Calu3 (cell line): ENCODE data around the gene CHI3L1. TPM values are rescaled to one million over a fixed set of nuclear protein-coding genes. Genes with fewer than 3 reads are reported as not detected.

Source experiments
- BruUV-seq: library from RNA; stranded (reverse); fragments of 400-500 nt; replicated peaks from 2 replicates; lab custom pipeline; 2021; lab: Mats Ljungman, UMichigan
- CTCF ChIA-PET: fragments of 300-600 bp; sonication (Branson Sonifier 250); formaldehyde crosslinking; loops from one replicate; lab custom pipeline; 2022; ENCODE audit warnings: antibody characterized with exemption; lab: Charles Lee
- DNase-seq: peaks from one replicate; pipeline ENCODE4 v3.0.0; 2022
- H3K27ac Mint-ChIP-seq: one replicate; pipeline ENCODE4 v1.8.0; 2022; ENCODE audit warnings: mixed read lengths; ENCODE audit not compliant: unreplicated experiment
- H3K27me3 Mint-ChIP-seq: one replicate; pipeline ENCODE4 v1.8.0; 2022; ENCODE audit warnings: mixed read lengths; ENCODE audit not compliant: unreplicated experiment
- H3K36me3 Mint-ChIP-seq: one replicate; pipeline ENCODE4 v1.8.0; 2022; ENCODE audit warnings: mild to moderate bottlenecking, moderate library complexity, mixed read lengths; ENCODE audit not compliant: insufficient read depth, unreplicated experiment
- H3K4me1 Mint-ChIP-seq: one replicate; pipeline ENCODE4 v1.8.0; 2022; ENCODE audit warnings: mild to moderate bottlenecking, low read depth, mixed read lengths; ENCODE audit not compliant: unreplicated experiment
- H3K4me3 Mint-ChIP-seq: one replicate; pipeline ENCODE4 v1.8.0; 2022; ENCODE audit warnings: mild to moderate bottlenecking, low read depth, moderate library complexity, mixed read lengths; ENCODE audit not compliant: unreplicated experiment
- H3K9me3 Mint-ChIP-seq: one replicate; pipeline ENCODE4 v1.8.0; 2022; ENCODE audit warnings: low read depth, mixed read lengths; ENCODE audit not compliant: unreplicated experiment
- intact Hi-C: fragments of 100-400 bp; cut with micrococcal nuclease; formaldehyde crosslinking; loops from one replicate; pipeline ENCODE4 v1.10.0; 2022; ENCODE audit not compliant: unreplicated experiment
- total RNA-seq: library from RNA; stranded (reverse); gene quantifications from 2 replicates; pipeline ENCODE4 v1.2.3, GENCODE V29; 2022
- TF ChIP-seq, protein P1 (sequence below): fragments of 200-600 bp; IDR thresholded peaks from one replicate; pipeline ENCODE4 v1.8.0; 2022; ENCODE audit warnings: antibody characterized with exemption; ENCODE audit not compliant: unreplicated experiment

The CHI3L1 gene
- total RNA-seq, 1 experiment from 2014 or later: not detected

DNA sequence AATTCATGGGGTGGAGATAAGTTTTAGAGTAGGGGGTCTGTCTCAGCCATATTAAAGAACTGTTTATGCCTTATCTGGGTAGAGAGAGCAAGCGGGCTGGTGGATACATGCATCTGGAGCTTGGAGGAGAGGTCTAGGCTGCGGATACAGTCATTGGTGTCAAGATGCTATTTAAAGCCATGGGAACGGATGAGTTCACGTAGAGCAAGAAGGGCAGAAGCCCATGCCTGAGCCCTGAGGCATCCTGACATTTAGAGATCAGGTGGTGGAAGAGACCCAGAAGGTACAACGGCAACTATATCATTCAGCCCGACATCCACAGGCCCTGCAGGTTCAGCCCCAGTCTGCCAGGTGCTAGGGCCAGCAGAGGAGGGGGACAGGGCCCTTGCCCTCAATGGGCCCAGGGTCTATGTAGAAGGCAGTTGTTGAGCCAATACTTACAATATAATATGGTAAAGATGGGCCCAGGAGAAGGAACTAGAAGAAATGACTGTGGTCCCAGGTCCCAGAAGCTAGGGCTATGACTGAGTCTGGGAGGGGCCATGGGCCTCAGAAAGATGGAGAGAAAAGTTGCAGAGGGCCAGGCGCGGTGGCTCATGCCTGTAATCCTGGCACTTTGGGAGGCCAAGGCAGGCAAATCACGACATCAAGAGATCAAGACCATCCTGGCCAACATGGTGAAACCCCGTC lies 15.2 kb upstream of the CHI3L1 start:
- Mint-ChIP-seq H3K36me3 (no peaks in the 10 kb centered on the region), H3K27ac (no peak overlapping the region), H3K4me3 (no peak overlapping the region), H3K4me1 (no peaks in the 10 kb centered on the region), H3K27me3 (peaks cover 89% of the 10 kb centered on the region), H3K9me3 (no peaks in the 10 kb centered on the region)
- CTCF ChIA-PET: no interaction called here
- DNase-seq: no peak
- BruUV-seq: no TSS peak
- TF ChIP-seq, protein P1, sequence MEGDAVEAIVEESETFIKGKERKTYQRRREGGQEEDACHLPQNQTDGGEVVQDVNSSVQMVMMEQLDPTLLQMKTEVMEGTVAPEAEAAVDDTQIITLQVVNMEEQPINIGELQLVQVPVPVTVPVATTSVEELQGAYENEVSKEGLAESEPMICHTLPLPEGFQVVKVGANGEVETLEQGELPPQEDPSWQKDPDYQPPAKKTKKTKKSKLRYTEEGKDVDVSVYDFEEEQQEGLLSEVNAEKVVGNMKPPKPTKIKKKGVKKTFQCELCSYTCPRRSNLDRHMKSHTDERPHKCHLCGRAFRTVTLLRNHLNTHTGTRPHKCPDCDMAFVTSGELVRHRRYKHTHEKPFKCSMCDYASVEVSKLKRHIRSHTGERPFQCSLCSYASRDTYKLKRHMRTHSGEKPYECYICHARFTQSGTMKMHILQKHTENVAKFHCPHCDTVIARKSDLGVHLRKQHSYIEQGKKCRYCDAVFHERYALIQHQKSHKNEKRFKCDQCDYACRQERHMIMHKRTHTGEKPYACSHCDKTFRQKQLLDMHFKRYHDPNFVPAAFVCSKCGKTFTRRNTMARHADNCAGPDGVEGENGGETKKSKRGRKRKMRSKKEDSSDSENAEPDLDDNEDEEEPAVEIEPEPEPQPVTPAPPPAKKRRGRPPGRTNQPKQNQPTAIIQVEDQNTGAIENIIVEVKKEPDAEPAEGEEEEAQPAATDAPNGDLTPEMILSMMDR: no peak
- intact Hi-C loops: no loop called here

DNA sequence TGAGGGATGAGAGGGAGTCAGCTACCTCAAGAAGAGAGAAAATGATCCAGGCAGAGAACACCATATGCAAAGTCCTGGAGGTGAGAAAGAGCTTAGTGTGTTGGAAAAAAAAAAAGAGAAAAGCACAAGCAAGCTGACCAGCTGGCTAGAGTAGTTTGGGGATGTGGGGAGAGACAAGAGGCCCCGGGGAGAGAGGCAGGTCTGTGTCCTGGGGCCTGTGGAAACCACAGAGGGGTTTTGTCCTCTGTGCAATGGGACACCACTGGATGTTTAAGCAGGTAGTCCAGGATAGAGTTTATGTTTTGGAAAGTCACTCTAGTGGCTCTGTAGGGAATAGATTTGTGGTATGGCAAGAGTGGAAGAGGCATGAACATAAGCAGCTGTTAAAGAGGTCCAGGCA lies 14.4 kb upstream of the CHI3L1 start:
- intact Hi-C loops: no loop called here
- Mint-ChIP-seq H3K4me3 (no peak overlapping the region), H3K36me3 (no peaks in the 10 kb centered on the region), H3K27ac (no peak overlapping the region), H3K27me3 (peaks cover 95% of the 10 kb centered on the region), H3K9me3 (no peaks in the 10 kb centered on the region), H3K4me1 (no peaks in the 10 kb centered on the region)
- BruUV-seq: no TSS peak
- TF ChIP-seq, protein P1: no peak
- no peak for DNase-seq
- CTCF ChIA-PET: no interaction called here

DNA sequence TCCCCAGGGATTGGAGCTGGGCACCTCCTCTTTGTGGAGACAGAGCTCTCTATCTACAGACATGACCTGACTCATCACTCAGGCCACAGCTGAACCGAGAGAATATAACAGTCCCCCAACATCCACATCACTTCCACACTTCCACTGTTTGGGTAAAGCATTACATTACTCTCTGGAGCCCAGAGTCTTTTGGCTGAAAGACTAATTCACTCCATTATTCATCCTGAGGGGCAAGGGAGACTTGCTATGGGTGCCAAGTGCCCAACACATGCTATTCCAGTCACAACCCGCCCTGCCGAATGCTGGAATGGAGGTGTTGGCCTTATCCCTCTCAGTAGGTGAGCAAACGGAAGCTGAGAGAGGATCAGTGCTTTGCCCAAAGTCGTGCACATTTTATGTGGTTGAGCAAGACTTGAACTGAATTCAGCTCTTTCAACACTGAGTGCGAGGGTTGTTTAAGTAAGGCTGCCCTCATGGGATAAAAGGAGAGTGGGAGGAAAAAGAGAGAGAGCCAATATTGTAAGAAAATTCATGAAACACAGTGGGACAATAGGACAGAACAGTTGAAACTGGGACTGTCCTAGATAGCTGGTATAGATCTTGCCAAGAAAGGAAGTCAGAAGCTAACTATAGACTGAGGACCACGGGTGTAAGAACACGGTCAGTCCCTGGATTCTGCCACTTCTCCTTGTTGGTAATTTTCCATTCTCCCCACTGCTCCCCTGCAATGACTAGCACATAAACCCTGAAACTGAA lies 13.5 kb upstream of the CHI3L1 start:
- Mint-ChIP-seq H3K36me3 (no peaks in the 10 kb centered on the region), H3K4me1 (no peaks in the 10 kb centered on the region), H3K27ac (no peak overlapping the region), H3K27me3 (peaks cover 100% of the 10 kb centered on the region), H3K4me3 (no peak overlapping the region), H3K9me3 (no peaks in the 10 kb centered on the region)
- CTCF ChIA-PET: interaction anchor here (0.6 to 0.7 kb wide), 2 partner anchors 193 to 611 kb away, joined by 3 read pairs; partner anchors contain the start of gene TMEM183A
- BruUV-seq: no TSS peak
- DNase-seq: no peak
- intact Hi-C loops: no loop called here
- TF ChIP-seq, protein P1: no peak

DNA sequence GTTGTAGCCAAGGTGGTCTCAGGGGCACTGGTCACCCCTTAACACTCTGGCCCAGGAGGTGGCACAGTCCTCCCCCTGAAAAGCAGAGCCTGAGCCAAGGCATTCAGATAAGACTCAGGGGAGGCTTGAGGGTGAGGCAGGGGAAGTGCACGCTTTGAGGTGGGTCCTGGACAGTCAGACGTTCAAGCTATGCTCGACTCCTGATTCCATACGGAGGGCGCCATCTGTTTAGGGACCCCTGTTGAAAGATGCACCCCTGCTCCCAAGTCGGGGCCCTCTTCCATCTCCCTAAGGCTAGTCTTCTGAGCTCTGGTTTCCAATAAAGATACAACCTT lies 12.9 kb upstream of the CHI3L1 start:
- no TSS peak for BruUV-seq
- no peaks in the 10 kb centered on the region for H3K9me3 Mint-ChIP-seq
- no peak overlapping the region for H3K4me3 Mint-ChIP-seq
- CTCF ChIA-PET: interaction anchor here (0.6 to 0.7 kb wide), 2 partner anchors 192 to 612 kb away, joined by 3 read pairs; partner anchors contain the start of gene TMEM183A
- no peak overlapping the region for H3K27ac Mint-ChIP-seq
- TF ChIP-seq, protein P1: no peak
- H3K4me1 Mint-ChIP-seq: no peaks in the 10 kb centered on the region
- H3K36me3 Mint-ChIP-seq: no peaks in the 10 kb centered on the region
- H3K27me3 Mint-ChIP-seq: peaks cover 95% of the 10 kb centered on the region
- intact Hi-C loops: no loop called here
- no peak for DNase-seq
